ENCODE measurements around the gene JAK1. TPM values are rescaled to one million over a fixed set of nuclear protein-coding genes. Genes with fewer than 3 reads are reported as not detected.

JAK1 gene
- 8.9 TPM for polyA plus RNA-seq (2013, experiment 1 of 2)
- 10.1 TPM for polyA plus RNA-seq (2013, experiment 2 of 2)

DNA sequence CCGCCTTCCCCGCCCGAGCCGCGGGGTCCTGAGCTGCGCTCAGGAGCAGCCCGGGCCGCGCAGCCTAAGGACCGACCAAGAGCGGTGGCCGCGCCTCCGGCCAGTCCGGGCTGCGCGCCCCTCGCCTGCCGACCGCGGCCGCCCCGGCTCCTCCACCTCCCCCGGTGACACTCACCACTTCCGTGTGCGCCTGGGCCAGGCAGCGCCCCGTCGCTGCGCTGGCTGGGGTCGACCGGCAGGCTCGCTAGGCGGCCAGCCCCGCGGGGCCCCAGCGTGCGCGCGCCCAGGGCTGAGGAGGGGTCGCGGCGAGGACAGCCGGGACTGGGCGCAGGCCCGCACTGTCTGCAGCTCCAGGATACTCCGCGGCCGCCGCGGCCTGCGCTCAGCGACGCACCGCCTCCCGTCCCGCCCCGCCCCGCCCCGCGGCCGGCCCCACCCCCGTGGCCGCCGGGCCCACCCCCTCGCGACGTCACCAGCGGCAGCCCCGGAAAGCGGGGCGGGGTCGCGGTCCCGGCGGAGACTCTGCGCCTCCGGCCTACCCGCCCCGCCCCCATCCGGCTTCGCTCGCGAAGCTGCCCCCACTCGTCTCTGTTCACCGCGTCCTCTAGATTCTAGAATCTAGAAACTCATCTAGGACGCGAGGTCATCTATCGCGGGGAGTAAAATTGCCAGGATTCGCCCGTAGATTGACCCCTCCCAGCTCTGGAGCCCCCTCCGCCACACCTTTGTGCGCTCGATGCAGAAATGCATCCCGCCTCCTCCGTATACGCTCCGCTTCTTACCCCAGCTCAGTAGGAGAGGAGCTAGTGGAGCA is at the start of gene JAK1:
TSS of gene JAK1 (minus strand) at position 392 of the 814 bp plus-strand sequence. CDS start 80,285 bp downstream, outside the sequence.
- Histone ChIP-seq H3K9me3 (ENCODE audit: insufficient read depth, low read depth, low read length) (no peaks in the 10 kb centered on the region), H3K4me1 (ENCODE audit: insufficient read depth, low read length) (peaks cover 6% of the 10 kb centered on the region; the same call in 1 of the 2 replicates), H3K9ac (ENCODE audit: low read depth, low read length) (peak within 1 kb of the TSS; percentile 81), H3K27ac (ENCODE audit: low read depth, low read length) (peak within 1 kb of the TSS; percentile 81; the same call in 1 of the 2 replicates), H3K27me3 (ENCODE audit: insufficient read depth, low read length) (peaks cover 38% of the 10 kb centered on the region), H3K4me3 (ENCODE audit: low read length) (peak within 1 kb of the TSS; percentile 96), H3K36me3 (ENCODE audit: insufficient read depth, low read length) (no peaks in the 10 kb centered on the region)
- WGBS, result under 1% methylated on average over 100 of the region's 100 CpGs

DNA sequence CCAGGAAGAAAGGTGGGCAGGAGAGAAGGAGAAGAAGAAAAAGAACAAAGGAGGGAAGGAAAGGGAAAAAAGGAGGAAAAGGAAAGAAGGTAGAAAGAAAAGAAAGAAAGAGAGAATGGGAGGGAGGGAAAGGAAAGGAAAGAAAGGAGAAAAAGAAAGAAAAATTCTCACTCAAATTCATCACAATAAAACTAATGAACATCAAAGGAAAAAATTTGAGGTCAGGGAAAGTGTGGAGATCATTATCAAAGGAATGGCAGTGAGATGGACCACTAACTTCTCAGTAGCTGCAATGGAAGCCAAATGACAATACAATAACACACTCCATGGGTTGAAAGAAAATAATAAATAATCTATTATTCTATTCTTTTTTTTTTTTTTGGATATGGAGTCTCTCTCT is 48.0 kb upstream of the JAK1 start:
- H3K4me1 ChIP-seq (ENCODE audit: insufficient read depth, low read length), result no peaks in the 10 kb centered on the region
- no peaks in the 10 kb centered on the region for H3K36me3 ChIP-seq (ENCODE audit: insufficient read depth, low read length)
- H3K27ac ChIP-seq (ENCODE audit: low read depth, low read length), result no peak overlapping the region
- H3K4me3 ChIP-seq (ENCODE audit: low read length), result no peak overlapping the region
- no peaks in the 10 kb centered on the region for H3K27me3 ChIP-seq (ENCODE audit: insufficient read depth, low read length)
- no peaks in the 10 kb centered on the region for H3K9me3 ChIP-seq (ENCODE audit: insufficient read depth, low read depth, low read length)
- H3K9ac ChIP-seq (ENCODE audit: low read depth, low read length), result no peak overlapping the region

DNA sequence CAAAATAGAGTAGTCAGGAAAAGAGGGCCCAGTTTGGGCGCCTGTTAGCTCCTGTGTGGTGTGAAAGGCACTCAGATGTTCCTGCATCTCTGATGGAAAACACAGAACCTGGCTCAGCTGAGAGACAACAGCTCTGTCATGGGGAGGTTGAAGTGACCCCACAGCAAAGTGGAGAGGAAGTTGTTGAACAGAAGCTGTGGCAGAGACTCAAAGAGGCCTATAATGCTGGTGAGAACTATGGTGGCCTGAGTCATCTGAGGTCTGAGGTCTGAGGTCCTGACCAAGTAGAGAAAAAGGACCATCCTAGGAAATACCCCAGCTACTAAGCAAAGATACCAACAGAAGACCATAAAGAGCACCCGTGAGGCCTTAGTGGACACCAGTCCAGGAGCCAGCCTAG is 45.6 kb upstream of the JAK1 start:
- Histone ChIP-seq H3K9ac (ENCODE audit: low read depth, low read length) (no peak overlapping the region), H3K27ac (ENCODE audit: low read depth, low read length) (no peak overlapping the region), H3K4me1 (ENCODE audit: insufficient read depth, low read length) (no peaks in the 10 kb centered on the region), H3K4me3 (ENCODE audit: low read length) (no peak overlapping the region), H3K27me3 (ENCODE audit: insufficient read depth, low read length) (no peaks in the 10 kb centered on the region), H3K36me3 (ENCODE audit: insufficient read depth, low read length) (no peaks in the 10 kb centered on the region), H3K9me3 (ENCODE audit: insufficient read depth, low read depth, low read length) (no peaks in the 10 kb centered on the region)
- WGBS, result 93% methylated on average over 2 of the region's 2 CpGs

DNA sequence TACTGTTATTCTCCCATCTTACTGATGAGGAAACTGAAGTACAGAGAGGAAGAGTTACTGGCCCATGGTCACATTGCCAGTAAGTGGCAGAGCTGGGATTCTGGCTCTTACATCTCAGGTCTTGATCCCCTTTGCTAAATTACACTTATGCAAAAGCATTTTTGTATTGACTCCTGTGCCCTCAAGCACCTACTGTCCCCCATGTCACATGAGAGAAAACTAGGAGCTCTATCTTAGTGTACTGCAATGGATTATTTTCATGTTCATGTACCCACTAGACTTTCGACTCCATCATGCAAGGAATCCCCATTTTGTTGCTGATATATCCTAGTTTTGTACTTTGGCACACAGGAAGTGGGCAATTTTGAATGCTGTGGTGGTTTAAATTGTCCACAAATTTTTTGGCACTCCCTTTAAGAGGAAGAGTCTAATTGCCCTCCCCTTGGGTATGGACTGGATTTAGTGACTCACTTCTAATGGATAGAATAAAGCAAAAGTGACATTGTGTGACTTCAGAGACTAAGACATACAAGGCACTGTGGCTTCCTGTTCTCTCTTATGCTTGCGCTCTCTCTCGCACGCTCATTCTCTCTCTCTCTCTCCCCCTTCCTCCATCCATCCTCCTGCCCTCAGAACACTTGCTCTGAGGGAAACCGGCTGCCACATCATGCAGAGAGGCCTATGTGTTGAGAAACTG is 43.5 kb upstream of the JAK1 start:
- Histone ChIP-seq H3K9me3 (ENCODE audit: insufficient read depth, low read depth, low read length) (no peaks in the 10 kb centered on the region), H3K4me3 (ENCODE audit: low read length) (no peak overlapping the region), H3K9ac (ENCODE audit: low read depth, low read length) (no peak overlapping the region), H3K4me1 (ENCODE audit: insufficient read depth, low read length) (no peaks in the 10 kb centered on the region), H3K27me3 (ENCODE audit: insufficient read depth, low read length) (peaks cover 10% of the 10 kb centered on the region), H3K27ac (ENCODE audit: low read depth, low read length) (no peak overlapping the region), H3K36me3 (ENCODE audit: insufficient read depth, low read length) (no peaks in the 10 kb centered on the region)
- 96% methylated on average over 5 of the region's 5 CpGs for WGBS

DNA sequence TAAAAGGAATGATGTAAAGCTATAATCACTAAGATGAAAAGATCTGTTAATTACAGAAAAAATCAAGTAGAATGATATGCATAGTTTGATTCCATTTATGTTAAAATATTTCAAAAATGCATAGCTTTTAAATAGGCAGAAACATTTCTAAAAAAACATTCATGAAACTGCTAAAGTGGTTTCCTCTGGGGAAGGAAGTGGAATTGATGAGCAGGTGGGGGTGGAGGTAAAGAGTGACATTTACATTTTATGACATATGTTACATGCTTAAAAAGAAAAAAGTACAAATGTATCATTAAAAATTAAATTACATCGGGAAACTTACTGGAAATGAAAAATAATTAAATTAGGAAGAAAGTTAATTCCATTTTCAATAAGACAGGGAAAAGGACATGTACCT is 42.8 kb upstream of the JAK1 start:
- no peak overlapping the region for H3K9ac ChIP-seq (ENCODE audit: low read depth, low read length)
- H3K27ac ChIP-seq (ENCODE audit: low read depth, low read length), result no peak overlapping the region

DNA sequence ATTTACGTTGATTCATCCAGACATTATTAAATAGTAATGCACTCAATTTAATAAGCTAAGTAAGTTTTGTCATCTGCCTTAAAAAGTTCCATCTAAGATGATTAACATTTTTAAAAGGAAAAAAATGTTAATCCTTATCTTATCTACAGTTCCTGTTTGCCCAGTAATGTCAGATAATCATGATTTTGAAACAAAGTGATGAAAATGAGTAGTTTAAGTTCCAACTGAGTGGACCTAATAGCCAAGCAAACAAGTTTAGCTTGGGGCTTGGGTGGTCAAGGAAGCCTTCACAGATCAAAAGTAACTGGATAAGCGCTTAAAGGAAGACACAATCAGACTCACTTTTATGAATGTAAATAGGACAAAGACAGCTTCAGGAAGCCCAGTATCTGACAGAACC is 40.5 kb upstream of the JAK1 start:
- no peak overlapping the region for H3K27ac ChIP-seq (ENCODE audit: low read depth, low read length)
- WGBS, result 94% methylated on average over 1 of the region's 2 CpGs
- no peak overlapping the region for H3K4me3 ChIP-seq (ENCODE audit: low read length)
- H3K36me3 ChIP-seq (ENCODE audit: insufficient read depth, low read length), result no peaks in the 10 kb centered on the region
- H3K9me3 ChIP-seq (ENCODE audit: insufficient read depth, low read depth, low read length), result no peaks in the 10 kb centered on the region
- peaks cover 5% of the 10 kb centered on the region; the same call in 1 of the 2 replicates for H3K4me1 ChIP-seq (ENCODE audit: insufficient read depth, low read length)
- H3K27me3 ChIP-seq (ENCODE audit: insufficient read depth, low read length), result peaks cover 40% of the 10 kb centered on the region
- no peak overlapping the region for H3K9ac ChIP-seq (ENCODE audit: low read depth, low read length)

More for the DNA sequence above, 42.8 kb upstream of the JAK1 start:
- Histone ChIP-seq H3K27me3 (ENCODE audit: insufficient read depth, low read length) (peaks cover 16% of the 10 kb centered on the region), H3K4me3 (ENCODE audit: low read length) (no peak overlapping the region), H3K9me3 (ENCODE audit: insufficient read depth, low read depth, low read length) (no peaks in the 10 kb centered on the region), H3K4me1 (ENCODE audit: insufficient read depth, low read length) (no peaks in the 10 kb centered on the region), H3K36me3 (ENCODE audit: insufficient read depth, low read length) (no peaks in the 10 kb centered on the region)
- whole genome bisulfite sequencing, result no CpG with 5 or more reads among the region's 1 CpG

DNA sequence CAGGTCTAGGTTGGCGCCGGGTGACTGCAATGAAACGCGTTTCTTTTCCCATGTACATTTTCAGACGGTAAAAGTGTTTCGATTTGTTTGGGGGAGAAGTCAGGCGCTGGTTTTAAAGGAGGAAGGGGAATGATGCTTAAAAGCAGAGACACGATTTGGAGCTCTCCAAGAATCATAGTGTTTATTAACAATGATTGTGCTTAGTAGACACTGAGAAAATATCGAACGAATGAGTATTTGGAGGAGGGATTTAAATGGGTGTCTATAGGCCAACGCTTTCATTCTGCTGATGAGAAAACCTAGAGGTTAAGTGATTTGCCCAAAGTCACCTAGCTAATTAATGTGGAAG is 36.9 kb upstream of the JAK1 start:
- Histone ChIP-seq H3K4me3 (ENCODE audit: low read length) (peak overlapping the region; percentile 50), H3K9ac (ENCODE audit: low read depth, low read length) (peak overlapping the region; percentile 23), H3K4me1 (ENCODE audit: insufficient read depth, low read length) (peaks cover 11% of the 10 kb centered on the region), H3K27ac (ENCODE audit: low read depth, low read length) (no peak overlapping the region), H3K36me3 (ENCODE audit: insufficient read depth, low read length) (no peaks in the 10 kb centered on the region), H3K27me3 (ENCODE audit: insufficient read depth, low read length) (peaks cover 52% of the 10 kb centered on the region), H3K9me3 (ENCODE audit: insufficient read depth, low read depth, low read length) (0 out of 2 replicates have a peak, but pooled peaks cover 8% of the 10 kb centered on the region)
- WGBS, result 20% methylated on average over 11 of the region's 11 CpGs

DNA sequence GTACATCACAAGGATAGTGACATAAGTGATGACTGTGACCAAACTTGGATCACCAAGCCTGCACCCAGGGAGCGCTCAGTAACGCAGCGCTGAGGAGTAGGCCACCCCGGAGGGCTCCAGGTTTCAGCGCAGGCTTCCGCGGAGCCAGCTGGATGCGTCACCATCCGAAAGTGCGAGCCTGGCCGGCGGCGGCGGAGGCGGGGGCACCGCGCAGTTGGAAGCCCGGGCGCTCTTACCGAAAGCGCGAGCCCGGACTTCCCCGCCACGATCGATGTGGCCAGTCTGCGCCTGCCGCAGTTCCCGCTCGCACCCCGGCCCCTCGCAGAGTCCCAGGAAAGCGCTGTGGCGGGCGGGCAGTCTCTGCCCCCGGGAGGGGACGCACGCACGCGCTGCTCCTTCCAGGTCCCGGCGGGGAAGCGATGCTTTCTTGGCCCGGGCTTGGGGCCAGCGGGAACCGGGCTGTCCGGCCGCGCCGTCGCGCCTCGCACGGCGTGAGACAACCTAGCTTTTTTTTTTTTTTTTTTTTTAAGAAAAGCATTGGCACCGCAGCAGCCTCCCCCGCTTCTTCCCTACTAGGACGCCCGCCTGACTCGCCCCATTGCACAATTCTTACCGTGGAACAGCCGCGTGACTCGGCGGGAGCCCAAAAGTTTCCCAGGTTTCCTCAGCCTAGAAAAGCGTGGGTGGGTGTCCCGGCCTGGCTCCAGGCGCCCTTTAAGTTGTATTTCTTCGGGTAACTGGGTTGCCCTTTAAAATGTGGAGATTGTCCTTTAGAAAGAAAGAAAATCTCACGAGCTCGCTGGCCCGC is 36.4 kb upstream of the JAK1 start:
- Histone ChIP-seq H3K9ac (ENCODE audit: low read depth, low read length) (peak overlapping the region; percentile 23), H3K36me3 (ENCODE audit: insufficient read depth, low read length) (no peaks in the 10 kb centered on the region), H3K27me3 (ENCODE audit: insufficient read depth, low read length) (peaks cover 52% of the 10 kb centered on the region), H3K27ac (ENCODE audit: low read depth, low read length) (no peak overlapping the region), H3K4me3 (ENCODE audit: low read length) (peak overlapping the region; percentile 50), H3K9me3 (ENCODE audit: insufficient read depth, low read depth, low read length) (peaks cover 10% of the 10 kb centered on the region; the same call in 1 of the 2 replicates), H3K4me1 (ENCODE audit: insufficient read depth, low read length) (peaks cover 11% of the 10 kb centered on the region)
- under 1% methylated on average over 72 of the region's 72 CpGs for WGBS

DNA sequence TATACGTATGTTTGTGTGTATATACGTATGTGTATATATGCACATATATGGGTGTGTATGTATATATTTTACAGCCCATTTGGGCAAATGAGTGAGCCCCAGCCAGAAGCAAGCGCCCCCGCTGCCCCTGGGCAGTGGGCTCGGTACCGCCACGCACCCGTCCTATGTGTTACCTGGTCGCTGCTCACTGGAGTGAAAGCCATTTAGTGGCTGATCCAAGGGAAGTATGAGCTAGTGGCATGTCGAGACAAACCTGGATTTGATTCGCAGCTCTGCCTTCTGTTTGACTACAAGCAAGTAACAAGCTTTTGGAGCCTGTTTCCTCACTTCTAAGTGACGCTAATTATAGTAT is 35.8 kb upstream of the JAK1 start:
- H3K27ac ChIP-seq (ENCODE audit: low read depth, low read length), result no peak overlapping the region
- no peaks in the 10 kb centered on the region for H3K36me3 ChIP-seq (ENCODE audit: insufficient read depth, low read length)
- peak overlapping the region; percentile 50 for H3K4me3 ChIP-seq (ENCODE audit: low read length)
- H3K27me3 ChIP-seq (ENCODE audit: insufficient read depth, low read length), result peaks cover 52% of the 10 kb centered on the region
- H3K4me1 ChIP-seq (ENCODE audit: insufficient read depth, low read length), result peaks cover 11% of the 10 kb centered on the region
- peak overlapping the region; percentile 23; the same call in 1 of the 2 replicates for H3K9ac ChIP-seq (ENCODE audit: low read depth, low read length)
- 38% methylated on average over 12 of the region's 12 CpGs for WGBS
- H3K9me3 ChIP-seq (ENCODE audit: insufficient read depth, low read depth, low read length), result peaks cover 10% of the 10 kb centered on the region; the same call in 1 of the 2 replicates

DNA sequence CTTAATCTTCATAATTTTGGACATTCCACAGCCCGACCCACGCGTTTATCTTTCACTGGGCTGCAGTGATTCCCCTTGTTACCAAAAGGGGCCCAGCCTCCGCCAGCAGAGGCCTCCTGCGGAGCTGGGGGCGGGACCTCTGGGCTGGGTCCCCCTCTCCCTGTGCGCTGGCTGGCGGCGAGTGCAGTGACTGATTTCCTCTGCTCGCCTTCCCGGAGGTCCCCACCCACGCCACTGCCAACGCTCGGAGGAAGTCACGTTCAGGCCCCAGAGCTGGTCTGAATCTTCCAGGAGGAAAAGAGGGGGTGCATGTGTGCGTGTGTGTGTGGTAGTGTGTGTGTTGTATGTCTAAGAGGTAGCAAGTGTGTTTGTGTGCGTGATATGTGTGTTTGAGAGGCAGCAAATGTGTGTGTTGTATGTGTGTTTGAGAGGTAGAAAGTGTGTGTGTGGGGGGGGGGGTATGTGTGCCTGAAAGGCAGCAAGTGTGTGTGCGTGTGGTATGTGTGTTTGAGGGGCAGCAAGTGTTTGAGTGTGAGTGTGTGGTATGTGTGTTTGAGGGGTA is 35.0 kb upstream of the JAK1 start:
- Histone ChIP-seq H3K4me1 (ENCODE audit: insufficient read depth, low read length) (peaks cover 11% of the 10 kb centered on the region), H3K27ac (ENCODE audit: low read depth, low read length) (no peak overlapping the region), H3K27me3 (ENCODE audit: insufficient read depth, low read length) (peaks cover 52% of the 10 kb centered on the region), H3K9ac (ENCODE audit: low read depth, low read length) (no peak overlapping the region), H3K4me3 (ENCODE audit: low read length) (peak overlapping the region; percentile 43), H3K9me3 (ENCODE audit: insufficient read depth, low read depth, low read length) (peaks cover 10% of the 10 kb centered on the region; the same call in 1 of the 2 replicates), H3K36me3 (ENCODE audit: insufficient read depth, low read length) (no peaks in the 10 kb centered on the region)
- 17% methylated on average over 18 of the region's 18 CpGs for WGBS
